Hematopoietic multipotent progenitor cell treated with erythropoietin and hydrocortisone succinate and interleukin-3 and kit ligand, for 4 days (in vitro differentiated cells): ENCODE measurements around the gene PFKL.
"Not testable (repeated sequence)": the region's sequence is repeated elsewhere in the genome, so short reads cannot be mapped to it uniquely, and the experiment has no call there.

ENCODE experiments used
- DNase-seq: peaks from one replicate; pipeline ENCODE4 v3.0.0-alpha.2; 2015

Gene PFKL

DNA sequence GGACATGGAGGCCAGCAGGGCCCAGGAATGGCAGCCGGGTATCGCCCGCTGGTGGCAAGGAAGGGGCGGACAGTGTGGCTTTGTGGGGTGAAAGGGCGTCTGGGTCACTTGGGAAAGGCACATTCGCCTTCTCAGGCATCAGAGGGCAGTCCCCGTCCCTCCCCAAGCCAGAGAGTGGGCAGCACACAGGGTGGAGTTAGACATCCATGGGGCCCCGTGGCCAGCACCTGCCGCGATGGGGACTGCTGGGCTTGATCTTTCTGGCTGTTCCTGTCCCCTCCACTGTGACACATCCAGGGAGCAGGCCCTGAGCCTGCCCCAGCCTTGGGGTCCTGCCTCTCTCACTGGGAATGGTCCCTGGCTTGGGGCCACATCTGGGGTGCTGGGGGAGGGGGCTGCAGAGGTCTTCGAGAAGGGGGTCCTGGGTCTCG, 49.6 kb downstream of the PFKL start:
- DNase-seq: no peak

DNA sequence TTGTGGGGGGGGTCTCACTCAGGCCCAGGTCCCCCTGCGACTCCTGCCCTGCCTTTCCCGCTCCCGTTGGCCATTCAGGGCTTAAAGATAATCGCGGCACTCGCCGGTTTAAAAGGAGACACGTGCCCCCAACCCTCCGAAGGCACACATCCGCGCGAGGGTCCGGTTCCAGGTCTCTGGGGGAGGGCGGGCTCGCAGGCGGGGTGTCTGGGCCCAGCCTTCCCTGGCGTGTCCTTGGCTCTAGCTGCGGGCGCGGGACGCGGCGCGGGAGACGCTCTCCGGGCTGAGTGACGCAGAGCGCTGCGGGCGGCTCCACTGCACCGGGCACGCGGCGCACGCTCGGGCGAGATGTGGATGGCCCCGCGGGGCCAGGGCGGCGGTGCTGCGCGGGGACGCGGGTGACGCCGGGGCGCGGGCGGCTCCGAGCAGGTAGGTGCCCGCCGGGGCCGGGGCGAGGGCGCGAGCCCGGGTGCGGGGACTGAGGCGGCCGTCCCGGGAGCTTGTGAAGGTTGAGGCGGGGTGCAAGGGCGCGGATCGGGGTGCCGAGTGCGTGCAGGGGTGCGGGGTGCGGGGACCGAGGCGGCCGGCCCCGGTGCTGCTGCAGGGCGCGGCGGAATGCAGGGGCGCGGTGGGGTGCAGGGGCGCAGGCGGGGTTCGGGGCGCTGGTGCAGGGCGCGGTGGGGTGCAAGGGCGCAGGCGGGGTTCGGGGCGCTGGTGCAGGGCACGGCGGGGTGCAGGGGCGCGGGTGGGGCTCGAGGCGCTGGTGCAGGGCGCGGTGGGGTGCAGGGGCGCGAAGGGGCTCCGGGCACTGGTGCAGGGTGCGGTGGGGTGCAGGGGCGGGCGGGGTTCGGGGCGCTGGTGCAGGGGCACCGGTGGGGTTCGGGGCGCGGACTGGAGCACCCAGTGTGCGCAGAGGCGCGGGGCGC, 50.3 kb downstream of the PFKL start:
- DNase-seq: no peak

DNA sequence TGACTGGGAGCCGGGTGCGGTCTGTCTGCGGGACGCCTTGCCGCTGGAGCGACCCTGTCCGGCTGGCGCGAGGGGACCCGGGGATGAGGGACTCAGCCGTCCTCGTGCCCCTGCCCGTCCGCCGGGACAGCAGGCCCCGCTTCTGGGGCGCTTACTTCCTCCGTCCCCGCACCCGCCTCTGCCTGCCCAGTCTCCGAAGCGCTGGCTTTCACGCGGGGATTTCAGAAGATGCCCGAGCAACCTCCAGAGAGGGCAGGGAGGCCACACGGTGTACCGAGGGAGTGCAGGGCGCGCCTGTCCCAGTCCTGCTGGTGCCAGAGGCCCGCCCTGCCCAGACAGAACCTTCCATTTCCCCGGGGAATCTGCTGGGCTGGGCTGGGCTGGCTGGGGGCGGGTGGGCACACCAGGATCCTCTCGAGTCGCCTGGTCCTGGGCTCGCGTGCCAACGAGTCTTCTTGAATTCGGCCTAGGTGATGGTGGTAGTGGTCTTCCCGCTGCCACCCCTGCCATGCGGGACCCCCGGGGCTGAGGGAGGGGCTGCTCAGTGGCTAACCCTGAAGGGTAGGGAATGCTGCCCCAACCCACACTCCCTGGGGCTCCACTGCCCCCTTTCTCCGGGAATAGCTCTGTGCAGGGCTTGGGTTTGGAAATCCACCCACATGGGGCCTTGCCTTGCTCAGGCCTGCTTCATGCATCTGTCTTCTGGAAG, 51.1 kb downstream of the PFKL start:
- DNase-seq: no peak

GRCh38 chr21:44351535-44352252, 51.8 kb downstream of the PFKL start:
- no peak for DNase-seq

GRCh38 chr21:44352253-44352860, 52.5 kb downstream of the PFKL start:
- no peak for DNase-seq

DNA sequence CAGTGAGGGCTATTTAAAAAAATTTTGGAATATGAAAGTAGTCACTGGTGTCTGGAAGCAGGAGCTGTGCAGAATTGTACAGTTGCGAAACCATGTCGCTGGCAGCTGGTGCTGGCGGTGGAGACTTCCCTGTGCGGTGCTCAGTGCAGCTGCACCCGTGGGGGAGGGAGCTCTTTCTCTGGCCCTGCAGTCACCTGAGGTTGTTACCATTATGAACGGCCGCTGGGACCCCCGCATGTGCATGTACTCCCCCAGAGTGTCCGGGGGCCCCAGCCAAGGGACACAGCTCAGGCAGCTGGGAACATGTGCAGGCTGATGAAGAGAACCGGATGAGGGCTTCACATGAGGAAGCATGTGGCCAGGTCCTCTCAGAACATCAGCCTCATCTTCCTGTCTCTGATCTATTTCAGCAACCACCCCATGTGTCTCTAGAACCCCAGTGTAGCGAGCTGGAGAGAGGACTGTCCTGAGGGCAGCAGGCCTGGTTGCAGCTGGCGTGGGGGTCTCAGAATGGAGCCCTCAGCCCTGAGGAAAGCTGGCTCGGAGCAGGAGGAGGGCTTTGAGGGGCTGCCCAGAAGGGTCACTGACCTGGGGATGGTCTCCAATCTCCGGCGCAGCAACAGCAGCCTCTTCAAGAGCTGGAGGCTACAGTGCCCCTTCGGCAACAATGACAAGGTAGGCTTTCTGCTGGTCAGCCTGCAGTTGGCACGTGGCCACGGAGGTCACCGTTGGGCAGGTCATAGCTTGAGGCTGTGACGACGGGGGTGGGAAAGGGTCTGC, 53.5 kb downstream of the PFKL start, which contains the start of gene TRPM2:
TSS of gene TRPM2 (plus strand) at position 431 of the 780 bp plus-strand sequence. CDS start at position 511, 80 bp downstream.
- DNase-seq: peak; percentile 83

DNA sequence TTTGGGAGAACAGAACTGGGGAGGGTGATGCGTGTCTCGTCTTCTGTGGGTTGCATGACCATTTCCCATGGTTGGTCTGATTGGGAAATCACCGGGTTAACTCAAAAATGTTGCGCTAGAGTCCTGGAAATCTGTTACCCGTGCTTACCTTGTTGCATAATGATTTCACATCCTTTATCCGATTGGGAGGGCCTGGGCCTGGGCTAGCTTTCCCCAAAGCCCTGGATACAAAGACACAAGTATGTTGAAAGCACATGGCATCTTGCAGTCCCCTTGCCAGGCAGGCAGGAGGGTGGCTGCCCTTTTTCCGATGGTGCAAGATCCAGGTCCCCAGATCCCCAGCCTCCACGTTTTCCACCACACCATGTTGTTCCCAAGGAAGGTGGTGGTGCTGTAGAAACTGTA, 54.1 kb downstream of the PFKL start:
- DNase-seq: peak; percentile 65

DNA sequence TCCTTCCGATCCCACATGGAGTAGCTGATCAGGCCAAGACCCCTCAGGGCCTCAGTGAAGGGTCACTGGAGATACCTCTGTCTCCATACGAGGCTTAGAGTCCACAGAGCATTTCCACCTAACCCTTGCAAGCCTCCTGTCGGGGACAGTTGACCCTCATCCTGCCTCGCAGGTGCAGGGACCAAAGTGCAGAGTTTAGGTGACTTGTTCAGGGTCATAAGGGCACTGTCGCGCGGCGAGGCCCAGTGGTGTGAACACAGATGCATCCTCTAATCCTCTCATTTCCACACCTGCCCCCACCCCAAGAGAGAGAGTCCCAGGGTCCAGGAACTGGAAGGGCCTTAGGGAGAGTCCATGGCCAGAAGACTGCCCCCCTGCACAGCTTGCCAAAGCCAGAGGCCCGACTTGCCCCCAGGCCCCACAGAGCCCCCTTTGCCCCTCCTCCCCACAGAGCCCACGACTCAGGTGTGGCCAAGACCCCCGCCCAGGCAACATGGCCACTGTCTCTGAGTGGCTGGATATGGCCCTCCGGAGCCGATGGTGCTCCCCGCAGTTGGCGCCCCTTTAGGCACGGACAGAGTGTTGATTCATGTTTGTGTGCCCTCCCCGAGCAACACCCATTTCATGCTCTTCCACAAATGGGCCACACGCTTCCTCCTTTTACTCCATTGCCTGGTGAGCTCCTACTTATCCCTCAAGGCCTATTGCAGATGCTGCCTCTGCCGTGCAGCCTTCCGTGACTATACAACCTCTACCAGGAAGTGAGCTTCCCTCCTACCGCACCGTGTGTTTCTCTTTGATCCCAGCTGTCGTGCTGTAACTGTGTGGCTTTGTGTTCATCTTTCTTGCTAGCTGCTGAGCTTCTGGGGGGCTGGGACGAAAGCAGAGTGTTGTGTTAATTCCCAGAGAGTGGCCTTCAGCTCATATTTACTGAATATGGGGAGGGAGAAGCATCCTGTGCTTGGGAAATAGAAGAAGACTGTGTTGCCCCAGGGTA, 55.2 kb downstream of the PFKL start:
- DNase-seq: no peak

GRCh38 chr21:44356160-44356559, 56.3 kb downstream of the PFKL start:
- no peak for DNase-seq

- DNase-seq: no peak
Observed at GRCh38 chr21:44356636-44357035, 56.8 kb downstream of the PFKL start.

DNA sequence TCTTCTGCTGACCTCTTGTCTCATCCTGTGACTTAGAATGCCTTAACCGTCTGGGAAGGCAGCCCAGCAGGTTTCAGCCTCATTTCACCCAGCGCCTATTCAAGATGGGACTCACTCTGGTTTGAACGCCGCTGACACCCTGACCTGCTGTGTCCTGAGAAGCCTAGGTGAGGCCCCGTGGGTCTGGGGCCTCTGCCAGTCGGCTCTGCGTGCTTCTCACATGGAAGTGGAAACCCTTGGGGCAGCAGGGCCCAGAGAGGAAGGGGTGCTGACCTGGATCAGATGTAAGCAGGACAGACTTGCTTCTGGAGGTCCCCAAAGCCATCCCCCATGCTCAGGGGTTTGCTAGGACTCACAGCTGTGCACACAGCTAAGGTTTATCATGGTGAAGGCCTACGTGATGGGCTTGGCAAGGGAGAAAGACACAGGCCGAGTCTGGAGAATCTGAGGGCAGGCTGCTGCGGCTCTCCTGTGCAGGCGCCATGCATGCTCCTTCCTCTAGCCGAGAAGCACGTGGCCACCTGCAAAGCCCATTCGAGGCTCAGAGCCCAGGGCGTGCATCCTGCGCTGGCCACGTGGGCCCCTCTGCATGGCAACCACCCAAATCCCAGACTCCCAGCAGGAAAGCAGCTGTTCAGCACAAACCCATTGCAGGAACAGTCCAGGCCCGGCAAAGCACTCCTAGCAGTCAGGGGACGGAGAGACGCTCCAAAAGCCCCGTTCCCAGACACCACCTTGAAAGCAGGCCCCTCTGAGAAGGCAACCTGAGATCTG, 57.4 kb downstream of the PFKL start:
- DNase-seq: no peak

DNA sequence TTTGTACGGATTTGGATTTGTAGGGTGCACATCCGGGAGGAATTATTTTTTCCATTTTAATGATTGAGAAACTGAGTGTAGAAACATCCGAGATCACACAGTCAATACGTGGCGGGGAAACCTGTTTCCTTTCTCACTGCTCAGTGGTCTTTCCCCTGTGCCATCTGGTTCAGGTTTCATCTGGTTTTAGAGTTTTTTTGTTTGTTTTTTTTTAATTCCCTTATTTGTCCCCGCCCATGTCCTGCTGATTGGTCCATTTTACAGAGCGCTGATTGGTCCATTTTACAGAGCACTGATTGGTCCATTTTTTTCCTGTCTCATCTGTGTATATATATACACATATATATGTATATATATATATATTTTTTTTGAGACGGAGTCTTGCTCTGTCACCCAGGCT, 59.5 kb downstream of the PFKL start:
- no peak for DNase-seq

DNA sequence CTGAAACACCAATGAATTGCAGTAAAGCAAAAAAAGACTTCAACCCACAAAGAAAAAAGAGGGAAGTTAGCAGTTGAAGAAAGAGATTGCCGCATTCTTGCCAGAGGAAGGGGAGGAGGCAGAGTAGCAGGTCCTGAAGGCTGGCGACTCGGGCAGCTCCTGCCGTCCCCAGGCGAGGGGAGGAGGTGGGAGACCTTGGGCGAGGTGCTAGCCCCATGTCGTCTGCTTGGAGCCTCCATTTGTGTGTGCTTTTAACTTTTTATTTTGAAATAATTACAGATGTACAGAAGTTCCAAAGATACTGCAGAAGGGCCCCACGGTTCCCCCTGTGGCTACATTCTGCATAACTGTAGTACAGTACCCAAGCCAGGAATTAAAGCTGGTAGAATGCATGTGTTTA, 60.3 kb downstream of the PFKL start:
- DNase-seq: peak; percentile 81

GRCh38 chr21:44361903-44362302, 62.0 kb downstream of the PFKL start:
- not testable (repeated sequence) for DNase-seq

GRCh38 chr21:44363278-44363677, 63.4 kb downstream of the PFKL start:
- no peak for DNase-seq

- no peak for DNase-seq
Observed at GRCh38 chr21:44364151-44365053, 64.5 kb downstream of the PFKL start.

GRCh38 chr21:44365251-44365966, 65.6 kb downstream of the PFKL start:
- DNase-seq: no peak

- DNase-seq: no peak
Observed at GRCh38 chr21:44365967-44366585, 66.2 kb downstream of the PFKL start.
